T-helper 2 cell treated with Interferon-gamma antibody and Interleukin-4, amounts not matched to agents 5 μg/mL and 100 μg/mL, for 36 hours (primary cell): ENCODE measurements around the gene MPV17.
"Not testable (repeated sequence)": the region's sequence is repeated elsewhere in the genome, so short reads cannot be mapped to it uniquely, and the experiment has no call there.

Experiments used
- DNase-seq: peaks from one replicate; pipeline ENCODE4 v3.0.0; 2021; ENCODE audit warnings: low spot score
- H3K27ac Mint-ChIP-seq: one replicate; pipeline ENCODE4 v1.8.0; 2021; ENCODE audit warnings: mild to moderate bottlenecking, mixed read lengths
- H3K27me3 Mint-ChIP-seq: one replicate; pipeline ENCODE4 v1.8.0; 2021; ENCODE audit warnings: low read depth, mixed read lengths
- H3K36me3 Mint-ChIP-seq: one replicate; pipeline ENCODE4 v1.8.0; 2021; ENCODE audit warnings: low read depth, mixed read lengths
- H3K4me1 Mint-ChIP-seq: one replicate; pipeline ENCODE4 v1.8.0; 2021; ENCODE audit warnings: low read depth, mixed read lengths
- H3K4me3 Mint-ChIP-seq: one replicate; pipeline ENCODE4 v1.8.0; 2022; ENCODE audit warnings: mild to moderate bottlenecking, moderate library complexity, mixed read lengths
- H3K9me3 Mint-ChIP-seq: one replicate; pipeline ENCODE4 v1.8.0; 2021; ENCODE audit warnings: mixed read lengths

Gene MPV17

GRCh38 chr2:27322766-27323595 lies at the start of gene MPV17:
Gene MPV17, minus strand, starts transcription at chr2:27323097. Its CDS starts 580 bp downstream, at chr2:27322517.
- no peaks in the 10 kb centered on the region for H3K9me3 Mint-ChIP-seq
- H3K4me3 Mint-ChIP-seq, result peak within 1 kb of the TSS; percentile 99
- peaks cover 15% of the 10 kb centered on the region for H3K4me1 Mint-ChIP-seq
- peaks cover 26% of the 10 kb centered on the region for H3K36me3 Mint-ChIP-seq
- peak; percentile 88 for DNase-seq
- no peaks in the 10 kb centered on the region for H3K27me3 Mint-ChIP-seq
- peak within 1 kb of the TSS; percentile 97 for H3K27ac Mint-ChIP-seq

- Mint-ChIP-seq H3K4me3 (peak overlapping the region; percentile 88), H3K9me3 (no peaks in the 10 kb centered on the region), H3K27ac (peak overlapping the region; percentile 93), H3K27me3 (no peaks in the 10 kb centered on the region), H3K4me1 (peaks cover 24% of the 10 kb centered on the region), H3K36me3 (peaks cover 61% of the 10 kb centered on the region)
- DNase-seq, result peak; percentile 44
Observed at GRCh38 chr2:27370816-27371620, 48.1 kb upstream of the MPV17 start.

- Mint-ChIP-seq H3K9me3 (no peaks in the 10 kb centered on the region), H3K4me3 (peak within 1 kb of the TSS; percentile 88), H3K27me3 (no peaks in the 10 kb centered on the region), H3K27ac (peak within 1 kb of the TSS; percentile 93), H3K36me3 (peaks cover 55% of the 10 kb centered on the region), H3K4me1 (peaks cover 24% of the 10 kb centered on the region)
- DNase-seq, result peak; percentile 100
Observed at GRCh38 chr2:27370026-27370815, 47.3 kb upstream of the MPV17 start, which contains the start of the genes EIF2B4 and SNX17. Gene EIF2B4, minus strand, starts transcription at chr2:27370338. Its CDS starts 24 bp downstream, at chr2:27370314. Gene SNX17, plus strand, starts transcription at chr2:27370616. Its CDS starts 128 bp downstream, at chr2:27370744.

- DNase-seq, result no peak
- Mint-ChIP-seq H3K9me3 (no peaks in the 10 kb centered on the region), H3K4me1 (peaks cover 24% of the 10 kb centered on the region), H3K27me3 (no peaks in the 10 kb centered on the region), H3K27ac (peak overlapping the region; percentile 92), H3K4me3 (peak overlapping the region; percentile 88), H3K36me3 (peaks cover 54% of the 10 kb centered on the region)
Observed at GRCh38 chr2:27369471-27370025, 46.7 kb upstream of the MPV17 start.

GRCh38 chr2:27363933-27364332 lies 41.0 kb upstream of the MPV17 start:
- no peak overlapping the region for H3K4me3 Mint-ChIP-seq

GRCh38 chr2:27362678-27363420 lies 40.0 kb upstream of the MPV17 start:
- no peak overlapping the region for H3K27ac Mint-ChIP-seq
- H3K4me3 Mint-ChIP-seq, result no peak overlapping the region
- no peaks in the 10 kb centered on the region for H3K9me3 Mint-ChIP-seq
- peaks cover 32% of the 10 kb centered on the region for H3K36me3 Mint-ChIP-seq
- no peak for DNase-seq
- peaks cover 13% of the 10 kb centered on the region for H3K4me1 Mint-ChIP-seq
- H3K27me3 Mint-ChIP-seq, result no peaks in the 10 kb centered on the region

More at GRCh38 chr2:27363933-27364332, 41.0 kb upstream of the MPV17 start:
- H3K4me1 Mint-ChIP-seq, result peaks cover 9% of the 10 kb centered on the region
- no peaks in the 10 kb centered on the region for H3K9me3 Mint-ChIP-seq
- DNase-seq, result no peak
- no peak overlapping the region for H3K27ac Mint-ChIP-seq
- H3K27me3 Mint-ChIP-seq, result no peaks in the 10 kb centered on the region
- peaks cover 37% of the 10 kb centered on the region for H3K36me3 Mint-ChIP-seq

GRCh38 chr2:27356382-27357181 lies 33.7 kb upstream of the MPV17 start, which contains the start of gene GTF3C2:
Gene GTF3C2, minus strand, starts transcription at chr2:27356764. Its CDS starts 13,210 bp downstream, at chr2:27343554.
- no peaks in the 10 kb centered on the region for H3K27me3 Mint-ChIP-seq
- H3K4me3 Mint-ChIP-seq, result peak within 1 kb of the TSS; percentile 99
- peaks cover 37% of the 10 kb centered on the region for H3K4me1 Mint-ChIP-seq
- peaks cover 14% of the 10 kb centered on the region for H3K36me3 Mint-ChIP-seq
- H3K9me3 Mint-ChIP-seq, result no peaks in the 10 kb centered on the region
- H3K27ac Mint-ChIP-seq, result peak within 1 kb of the TSS; percentile 98
- peak; percentile 94 for DNase-seq

- Mint-ChIP-seq H3K27me3 (no peaks in the 10 kb centered on the region), H3K4me3 (peak overlapping the region; percentile 99), H3K4me1 (peaks cover 39% of the 10 kb centered on the region), H3K9me3 (no peaks in the 10 kb centered on the region), H3K36me3 (peaks cover 14% of the 10 kb centered on the region), H3K27ac (peak overlapping the region; percentile 98)
- DNase-seq, result no peak
Observed at GRCh38 chr2:27356056-27356381, 33.1 kb upstream of the MPV17 start.

- H3K27me3 Mint-ChIP-seq, result no peaks in the 10 kb centered on the region
- H3K27ac Mint-ChIP-seq, result no peak overlapping the region
- no peaks in the 10 kb centered on the region for H3K9me3 Mint-ChIP-seq
- DNase-seq, result no peak
- H3K4me3 Mint-ChIP-seq, result peak overlapping the region; percentile 99
- H3K4me1 Mint-ChIP-seq, result peaks cover 39% of the 10 kb centered on the region
- peaks cover 20% of the 10 kb centered on the region for H3K36me3 Mint-ChIP-seq
Observed at GRCh38 chr2:27354597-27354927, 31.7 kb upstream of the MPV17 start.

- no peak overlapping the region for H3K27ac Mint-ChIP-seq
- no peak for DNase-seq
- peaks cover 21% of the 10 kb centered on the region for H3K36me3 Mint-ChIP-seq
- peaks cover 39% of the 10 kb centered on the region for H3K4me1 Mint-ChIP-seq
- no peaks in the 10 kb centered on the region for H3K27me3 Mint-ChIP-seq
- H3K9me3 Mint-ChIP-seq, result no peaks in the 10 kb centered on the region
- peak overlapping the region; percentile 48 for H3K4me3 Mint-ChIP-seq
Observed at GRCh38 chr2:27353762-27354596, 31.1 kb upstream of the MPV17 start.

GRCh38 chr2:27353386-27353761 lies 30.5 kb upstream of the MPV17 start:
- Mint-ChIP-seq H3K4me1 (peaks cover 36% of the 10 kb centered on the region), H3K36me3 (peaks cover 23% of the 10 kb centered on the region)
- not testable (repeated sequence) for H3K4me3 Mint-ChIP-seq, H3K9me3 Mint-ChIP-seq, H3K27ac Mint-ChIP-seq, H3K27me3 Mint-ChIP-seq, DNase-seq
